Uterus (tissue), 4 donors: ENCODE measurements around the gene ERP27. TPM values are rescaled to one million over a fixed set of nuclear protein-coding genes. Genes with fewer than 3 reads are reported as not detected.

Experiments used
- DNase-seq, 2 donors: peaks; one replicate each; pipeline ENCODE4 v3.0.0-alpha.2; 2019 to 2020
- H3K27ac ChIP-seq, 2 donors: fragments of 200-600 bp; sonication (generic); 1 replicate in 1 of 2; 2 replicates in 1 of 2; pipeline ENCODE4 v1.5.1; 2016 to 2018
- H3K27me3 ChIP-seq, 2 donors: fragments of 200-600 bp; sonication (generic); one replicate each; pipeline ENCODE4 v1.5.1; 2018 to 2019; ENCODE audit warnings: control low read depth in 1 of 2
- H3K36me3 ChIP-seq, 2 donors: fragments of 200-600 bp; sonication (generic); one replicate each; pipeline ENCODE4 v1.5.1; 2019; ENCODE audit warnings: control low read depth in 1 of 2
- H3K4me1 ChIP-seq, 2 donors: fragments of 200-600 bp; sonication (generic); one replicate each; pipeline ENCODE4 v1.5.1; 2018 to 2019; ENCODE audit warnings: control low read depth in 1 of 2
- H3K4me3 ChIP-seq, 2 donors: fragments of 200-600 bp; sonication (generic); 1 replicate in 1 of 2; 2 replicates in 1 of 2; pipeline ENCODE4 v1.5.1; 2018 to 2019; ENCODE audit warnings: mild to moderate bottlenecking in 1 of 2
- H3K9me3 ChIP-seq, 2 donors: fragments of 200-600 bp; sonication (generic); one replicate each; pipeline ENCODE4 v1.5.1; 2019; ENCODE audit warnings: control low read depth in 1 of 2
- POLR2A ChIP-seq, 2 donors: fragments of 450-650 bp; IDR thresholded peaks; one replicate each; pipeline ENCODE4 v1.6.1; 2016; ENCODE audit warnings: antibody characterized with exemption in 2 of 2, mild to moderate bottlenecking in 1 of 2, moderate library complexity in 1 of 2
- intact Hi-C: fragments of 100-400 bp; cut with DNase I; formaldehyde crosslinking; loops from one replicate; pipeline ENCODE4 v1.15.1; 2023; ENCODE audit warnings: low total_unique reads
- total RNA-seq, 4 donors: library from RNA; depleted of rRNA in 3 of 4; stranded (reverse); fragments of >200 nt in 3 of 4; gene quantifications; one replicate each; pipeline versions ENCODE4 v1.1.0 to v1.2.4, GENCODE V29; 2014 to 2023
- TF ChIP-seq, protein P1 (sequence below), 4 experiments: fragments of 200-600 bp in 2 of 4; fragments of 450-650 bp in 2 of 4; sonication (generic) in 2 of 4; IDR thresholded peaks; one replicate each; pipeline ENCODE4 v1.5.1; 2016 to 2019; ENCODE audit warnings: antibody characterized with exemption in 4 of 4, mild to moderate bottlenecking in 2 of 4, moderate library complexity in 1 of 4
- donor health status: DM: yes; HTN: yes; CAD: no.

ERP27 gene
- total RNA-seq, 4 donors from 2014 or later: 0.61 to 2.6 (median 1.5) TPM; not detected in 1

GRCh38 chr12:14910090-14910915 lies 28.0 kb downstream of the ERP27 start:
- Histone ChIP-seq H3K4me3 (no peak overlapping the region), H3K27ac (no peak overlapping the region), H3K27me3 (no peaks in the 10 kb centered on the region), H3K9me3 (no peaks in the 10 kb centered on the region), H3K4me1 (no peaks in the 10 kb centered on the region), H3K36me3 (no peaks in the 10 kb centered on the region)
- intact Hi-C loops: no loop called here
- TF ChIP-seq, protein P1, sequence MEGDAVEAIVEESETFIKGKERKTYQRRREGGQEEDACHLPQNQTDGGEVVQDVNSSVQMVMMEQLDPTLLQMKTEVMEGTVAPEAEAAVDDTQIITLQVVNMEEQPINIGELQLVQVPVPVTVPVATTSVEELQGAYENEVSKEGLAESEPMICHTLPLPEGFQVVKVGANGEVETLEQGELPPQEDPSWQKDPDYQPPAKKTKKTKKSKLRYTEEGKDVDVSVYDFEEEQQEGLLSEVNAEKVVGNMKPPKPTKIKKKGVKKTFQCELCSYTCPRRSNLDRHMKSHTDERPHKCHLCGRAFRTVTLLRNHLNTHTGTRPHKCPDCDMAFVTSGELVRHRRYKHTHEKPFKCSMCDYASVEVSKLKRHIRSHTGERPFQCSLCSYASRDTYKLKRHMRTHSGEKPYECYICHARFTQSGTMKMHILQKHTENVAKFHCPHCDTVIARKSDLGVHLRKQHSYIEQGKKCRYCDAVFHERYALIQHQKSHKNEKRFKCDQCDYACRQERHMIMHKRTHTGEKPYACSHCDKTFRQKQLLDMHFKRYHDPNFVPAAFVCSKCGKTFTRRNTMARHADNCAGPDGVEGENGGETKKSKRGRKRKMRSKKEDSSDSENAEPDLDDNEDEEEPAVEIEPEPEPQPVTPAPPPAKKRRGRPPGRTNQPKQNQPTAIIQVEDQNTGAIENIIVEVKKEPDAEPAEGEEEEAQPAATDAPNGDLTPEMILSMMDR (IDR thresholded peaks at IDR 0.05): no peak
- TF ChIP-seq POLR2A (IDR thresholded peaks at IDR 0.05): no peak
- DNase-seq: no peak

- intact Hi-C loops: no loop called here
- H3K36me3 ChIP-seq: no peaks in the 10 kb centered on the region
- H3K9me3 ChIP-seq: no peaks in the 10 kb centered on the region
- TF ChIP-seq, protein P1 (IDR thresholded peaks at IDR 0.05): no peak
- no peak for TF ChIP-seq POLR2A (IDR thresholded peaks at IDR 0.05)
- no peaks in the 10 kb centered on the region for H3K4me1 ChIP-seq
- H3K27me3 ChIP-seq: no peaks in the 10 kb centered on the region
- DNase-seq: no peak
- H3K27ac ChIP-seq: no peak overlapping the region
- no peak overlapping the region for H3K4me3 ChIP-seq
These were observed 30.4 kb downstream of the ERP27 start for GRCh38 chr12:14907953-14908352.

- Histone ChIP-seq H3K4me1 (no peaks in the 10 kb centered on the region), H3K4me3 (no peak overlapping the region), H3K27ac (peak overlapping the region; percentile 22 to 70), H3K27me3 (no peaks in the 10 kb centered on the region), H3K36me3 (no peaks in the 10 kb centered on the region), H3K9me3 (no peaks in the 10 kb centered on the region)
- TF ChIP-seq, protein P1 (IDR thresholded peaks at IDR 0.05): no peak
- no peak for TF ChIP-seq POLR2A (IDR thresholded peaks at IDR 0.05)
- intact Hi-C loops: no loop called here
- no peak for DNase-seq
These were observed 32.2 kb downstream of the ERP27 start for GRCh38 chr12:14906114-14906513.

GRCh38 chr12:14905269-14906004 lies 32.9 kb downstream of the ERP27 start:
- TF ChIP-seq, protein P1 (IDR thresholded peaks at IDR 0.05): no peak
- no peak for TF ChIP-seq POLR2A (IDR thresholded peaks at IDR 0.05)
- no peaks in the 10 kb centered on the region for H3K4me1 ChIP-seq
- no peak for DNase-seq
- no peaks in the 10 kb centered on the region for H3K36me3 ChIP-seq
- H3K27ac ChIP-seq: peak overlapping the region; percentile 22 to 70
- no peaks in the 10 kb centered on the region for H3K9me3 ChIP-seq
- intact Hi-C loops: no loop called here
- no peak overlapping the region for H3K4me3 ChIP-seq
- H3K27me3 ChIP-seq: no peaks in the 10 kb centered on the region

DNA sequence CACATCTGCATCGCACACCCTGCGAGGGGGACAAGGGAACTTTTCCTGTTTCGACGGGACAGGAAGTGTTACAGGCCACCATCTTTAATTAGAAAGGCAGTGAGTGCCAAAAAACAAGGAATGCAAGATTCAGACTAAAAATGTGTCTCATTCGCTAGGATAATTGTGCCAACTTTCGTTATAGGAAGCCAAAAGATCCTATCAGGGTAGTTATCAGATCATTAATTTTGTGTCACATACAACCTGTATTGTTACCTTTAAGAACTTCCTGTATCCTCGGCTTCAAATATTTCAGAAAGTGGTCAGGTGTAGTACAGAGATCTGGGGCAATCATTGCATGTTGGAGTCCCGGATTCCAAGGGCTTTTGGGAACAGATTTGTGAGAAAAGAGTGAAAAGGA lies 33.5 kb downstream of the ERP27 start:
- H3K4me1 ChIP-seq: no peaks in the 10 kb centered on the region
- TF ChIP-seq POLR2A (IDR thresholded peaks at IDR 0.05): no peak
- TF ChIP-seq, protein P1 (IDR thresholded peaks at IDR 0.05): no peak
- H3K4me3 ChIP-seq: no peak overlapping the region
- no peak for DNase-seq
- H3K9me3 ChIP-seq: no peaks in the 10 kb centered on the region
- H3K27me3 ChIP-seq: no peaks in the 10 kb centered on the region
- H3K27ac ChIP-seq: peak overlapping the region; percentile 22 to 70
- H3K36me3 ChIP-seq: no peaks in the 10 kb centered on the region
- intact Hi-C loops: no loop called here
